ENCODE measurements around the gene REEP6.
"Not testable (repeated sequence)": the region's sequence is repeated elsewhere in the genome, so short reads cannot be mapped to it uniquely, and the experiment has no call there.

The REEP6 gene

DNA sequence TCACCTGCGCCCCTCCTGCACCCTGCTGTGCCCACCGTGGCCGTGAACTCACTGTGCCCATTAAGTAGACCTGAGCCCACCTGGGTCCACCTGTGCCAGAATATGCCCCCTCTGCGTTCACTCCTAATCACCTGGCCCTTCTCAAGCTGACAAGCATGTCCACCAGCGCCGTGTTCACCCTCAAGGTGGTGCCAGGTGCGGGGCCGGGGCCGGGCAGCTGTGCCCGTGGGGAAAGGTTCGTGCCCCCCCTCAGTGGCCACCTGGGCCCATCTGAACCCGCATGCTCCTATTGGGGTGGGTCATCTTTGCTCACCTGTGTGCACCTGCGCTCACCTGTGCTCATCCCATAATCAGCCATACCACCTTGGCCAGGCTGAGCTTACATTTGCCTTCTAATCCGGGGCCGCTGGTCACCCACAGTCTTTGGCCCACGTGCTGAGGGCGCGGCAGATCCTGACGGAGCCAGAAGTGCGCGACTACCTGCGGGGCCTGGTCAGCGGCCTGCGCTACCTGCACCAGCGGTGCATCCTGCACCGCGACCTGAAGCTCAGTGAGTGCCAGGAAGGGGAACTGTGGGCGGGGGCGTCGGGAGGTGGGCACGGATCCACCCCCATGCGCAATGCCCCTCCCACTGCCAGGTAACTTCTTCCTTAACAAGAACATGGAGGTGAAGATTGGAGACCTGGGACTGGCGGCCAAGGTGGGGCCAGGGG is 35.2 kb downstream of the REEP6 start:
- no peak for DNase-seq

DNA sequence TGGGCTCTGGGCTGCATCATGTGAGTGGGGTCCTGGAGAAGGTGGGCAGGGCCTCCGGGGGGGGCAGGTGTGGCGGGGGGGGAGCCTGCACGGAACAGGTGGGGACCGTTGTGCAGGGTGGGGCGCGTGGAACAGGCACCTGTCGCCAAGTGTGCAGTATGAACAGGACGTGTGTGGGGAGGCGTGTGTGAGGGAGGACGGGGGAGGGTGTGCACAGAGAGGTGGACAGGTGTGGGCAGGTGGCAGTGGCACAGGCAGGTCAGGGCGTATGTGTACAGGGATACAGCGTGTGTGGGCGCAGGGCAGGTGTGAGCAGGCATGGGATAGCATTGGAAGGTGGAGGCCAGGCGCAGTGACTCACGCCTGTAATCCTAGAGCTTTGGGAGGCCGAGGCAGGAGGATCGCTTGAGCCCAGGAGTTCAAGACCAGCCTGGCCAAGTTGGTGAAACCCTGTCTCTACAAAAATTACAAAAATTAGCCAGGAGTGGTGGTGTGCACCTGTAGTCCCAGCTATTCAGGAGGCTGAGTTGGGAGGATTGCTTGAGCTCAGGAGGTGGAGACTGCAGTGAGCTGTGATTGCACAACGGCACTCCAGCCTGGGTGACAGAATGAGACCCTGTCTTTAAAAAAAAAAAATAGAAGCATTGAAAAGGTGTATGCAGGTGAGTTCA is 36.1 kb downstream of the REEP6 start:
- DNase-seq: no peak

DNA sequence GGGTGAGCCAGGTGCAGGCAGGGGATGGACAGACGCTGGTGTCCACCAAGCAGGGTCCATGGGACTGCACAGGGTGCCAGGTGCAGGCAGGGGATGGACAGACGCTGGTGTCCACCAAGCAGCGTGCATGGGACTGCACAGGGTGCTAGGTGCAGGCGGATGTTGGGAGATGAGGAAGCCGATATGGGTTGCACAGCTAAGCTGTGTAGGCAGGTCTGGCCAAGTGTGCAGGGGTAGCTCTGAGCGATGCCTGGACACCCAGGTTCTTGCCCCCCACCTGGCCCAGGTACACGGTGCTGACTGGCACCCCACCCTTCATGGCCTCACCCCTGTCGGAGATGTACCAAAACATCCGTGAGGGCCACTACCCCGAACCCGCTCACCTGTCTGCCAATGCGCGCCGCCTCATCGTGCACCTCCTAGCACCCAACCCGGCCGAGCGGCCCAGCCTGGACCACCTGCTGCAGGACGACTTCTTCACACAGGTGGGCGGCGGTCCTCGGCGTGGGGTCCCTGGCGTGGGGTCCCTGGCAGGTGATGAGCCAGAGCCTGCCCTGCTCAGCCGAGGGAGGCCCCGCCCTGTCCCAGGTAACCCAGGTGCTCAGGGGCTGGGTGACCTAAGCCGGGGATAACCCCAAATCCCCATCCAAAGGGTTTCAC is 36.8 kb downstream of the REEP6 start:
- DNase-seq: no peak

- DNase-seq: no peak
Observed at GRCh38 chr19:1528596-1529429, 37.8 kb downstream of the REEP6 start.

DNA sequence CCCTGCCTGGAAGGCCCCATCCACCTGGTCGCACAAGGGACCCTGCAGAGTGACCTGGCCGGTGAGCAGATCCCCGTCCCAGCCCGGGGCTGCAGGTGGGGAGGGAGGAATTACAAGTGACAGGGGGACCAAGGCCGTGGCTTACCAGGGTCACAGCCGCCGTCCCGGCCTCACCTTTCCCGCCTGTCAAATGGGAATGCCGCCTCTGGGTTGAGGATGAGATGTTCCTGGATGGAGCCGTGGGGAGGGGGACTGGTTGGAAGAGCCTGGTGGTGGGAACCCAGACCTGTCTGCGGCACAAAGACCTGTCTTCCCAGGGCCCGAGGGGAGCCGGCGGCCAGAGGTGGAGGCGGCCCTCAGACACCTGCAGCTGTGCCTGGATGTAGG is 38.4 kb downstream of the REEP6 start:
- DNase-seq: no peak

DNA sequence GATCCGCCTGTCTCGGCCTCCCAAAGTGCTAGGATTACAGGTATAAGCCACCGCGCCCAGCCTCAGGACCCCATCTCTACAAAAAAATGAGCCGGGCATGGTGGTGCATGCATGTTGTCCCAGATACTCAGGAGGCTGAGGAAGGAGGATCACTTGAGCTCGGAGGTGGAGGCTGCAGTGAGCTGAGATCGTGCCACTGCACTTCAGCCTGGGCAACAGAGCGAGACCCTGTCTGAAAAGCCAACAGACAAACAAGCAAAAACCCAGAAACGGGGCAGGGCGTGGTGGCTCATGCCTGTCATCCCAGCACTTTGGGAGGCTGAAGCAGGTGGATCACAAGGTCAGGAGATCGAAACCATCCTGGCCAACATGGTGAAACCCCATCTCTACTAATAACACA is 39.9 kb downstream of the REEP6 start:
- DNase-seq: not testable (repeated sequence)

DNA sequence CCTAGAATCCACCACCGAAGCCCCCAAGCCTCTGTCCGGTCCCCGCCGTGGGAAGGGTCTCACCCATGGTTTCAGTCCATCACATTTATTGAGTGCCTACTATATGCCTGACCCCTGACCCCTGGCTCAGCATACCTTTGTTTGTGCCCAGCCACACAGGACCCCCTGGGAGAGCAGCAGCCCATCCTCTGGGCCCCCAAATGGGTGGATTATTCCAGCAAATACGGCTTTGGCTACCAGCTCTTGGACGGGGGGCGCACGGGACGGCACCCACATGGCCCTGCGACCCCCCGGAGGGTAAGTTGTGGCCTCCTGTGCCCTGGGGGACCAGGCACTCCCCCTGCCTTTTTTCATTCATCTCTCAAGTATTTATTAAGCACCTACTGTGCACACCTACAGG is 40.6 kb downstream of the REEP6 start:
- no peak for DNase-seq

- no peak for DNase-seq
Observed at GRCh38 chr19:1532003-1532402, 41.0 kb downstream of the REEP6 start.

DNA sequence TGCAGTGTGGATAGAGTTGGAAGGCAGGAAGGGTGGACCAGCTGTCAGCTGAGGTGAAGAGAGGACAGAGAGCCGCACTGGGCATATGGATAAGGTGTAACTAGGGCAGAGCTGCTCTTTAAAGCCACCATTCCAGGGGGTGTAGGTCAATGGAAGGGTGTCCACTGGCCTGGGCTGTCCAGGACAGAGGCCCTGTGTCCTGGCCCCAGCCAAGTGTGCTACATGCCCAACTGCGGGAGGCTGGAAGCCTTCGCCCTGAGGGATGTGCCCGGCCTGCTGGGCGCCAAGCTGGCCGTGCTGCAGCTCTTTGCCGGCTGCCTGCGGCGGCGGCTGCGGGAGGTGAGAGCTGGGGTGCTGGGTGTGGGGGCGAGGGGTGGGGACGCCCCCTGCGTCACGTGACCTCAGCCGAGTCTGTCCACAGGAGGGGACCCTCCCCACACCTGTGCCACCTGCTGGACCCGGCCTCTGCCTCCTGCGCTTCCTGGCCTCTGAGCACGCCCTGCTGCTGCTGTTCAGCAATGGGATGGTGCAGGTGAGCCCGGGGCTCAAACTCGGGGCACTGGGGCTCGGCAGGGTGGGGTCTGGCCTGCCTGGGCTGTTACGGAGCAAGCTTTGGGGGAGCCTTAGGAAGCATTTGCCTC is 42.6 kb downstream of the REEP6 start:
- no peak for DNase-seq

GRCh38 chr19:1534972-1535371 is 44.0 kb downstream of the REEP6 start:
- DNase-seq: no peak

GRCh38 chr19:1535699-1536098 is 44.7 kb downstream of the REEP6 start:
- not testable (repeated sequence) for DNase-seq

- DNase-seq: no peak
Observed at GRCh38 chr19:1538978-1539377, 48.0 kb downstream of the REEP6 start.

- not testable (repeated sequence) for DNase-seq
Observed at GRCh38 chr19:1539749-1540148, 48.8 kb downstream of the REEP6 start.

GRCh38 chr19:1540365-1540925 is 49.5 kb downstream of the REEP6 start:
- no peak for DNase-seq

All from stimulated activated CD4-positive, alpha-beta T cell treated with anti-CD3 and anti-CD28 coated beads, Interleukin-4, amount 100 ng/mL, for 4 hours (primary cell).